GM19035 (cell line): ENCODE data around the gene UNC13A.

ENCODE experiments used
- ATAC-seq: cut with Tn5 transposase; IDR thresholded peaks from one replicate; pipeline ENCODE4 v1.9.1; 2021; ENCODE audit not compliant: unreplicated experiment

Gene UNC13A

GRCh38 chr19:17629760-17630159 is 58.4 kb downstream of the UNC13A start:
- ATAC-seq = no peak

DNA sequence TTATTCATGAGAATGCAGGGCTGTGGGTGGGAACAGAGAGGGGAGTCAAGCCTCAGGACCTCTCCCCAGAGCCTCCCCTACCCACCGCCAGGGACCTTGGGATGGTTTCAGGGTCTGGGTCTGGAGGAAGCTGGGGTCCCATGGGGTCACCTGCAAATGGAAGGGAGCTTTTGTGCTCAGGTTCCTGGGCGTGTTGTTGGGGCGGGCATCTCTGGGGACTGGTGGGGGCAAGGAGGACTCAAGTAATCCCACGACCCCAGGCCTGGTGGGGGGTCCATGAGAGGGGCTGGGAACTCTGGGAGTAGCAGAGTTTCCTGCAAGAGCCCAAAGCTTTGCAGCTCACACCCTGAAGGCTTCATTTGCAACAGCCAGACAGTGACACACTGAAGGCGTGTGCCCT is 60.2 kb downstream of the UNC13A start:
- no peak for ATAC-seq

- ATAC-seq = no peak
Observed at GRCh38 chr19:17627161-17627560, 61.0 kb downstream of the UNC13A start.

DNA sequence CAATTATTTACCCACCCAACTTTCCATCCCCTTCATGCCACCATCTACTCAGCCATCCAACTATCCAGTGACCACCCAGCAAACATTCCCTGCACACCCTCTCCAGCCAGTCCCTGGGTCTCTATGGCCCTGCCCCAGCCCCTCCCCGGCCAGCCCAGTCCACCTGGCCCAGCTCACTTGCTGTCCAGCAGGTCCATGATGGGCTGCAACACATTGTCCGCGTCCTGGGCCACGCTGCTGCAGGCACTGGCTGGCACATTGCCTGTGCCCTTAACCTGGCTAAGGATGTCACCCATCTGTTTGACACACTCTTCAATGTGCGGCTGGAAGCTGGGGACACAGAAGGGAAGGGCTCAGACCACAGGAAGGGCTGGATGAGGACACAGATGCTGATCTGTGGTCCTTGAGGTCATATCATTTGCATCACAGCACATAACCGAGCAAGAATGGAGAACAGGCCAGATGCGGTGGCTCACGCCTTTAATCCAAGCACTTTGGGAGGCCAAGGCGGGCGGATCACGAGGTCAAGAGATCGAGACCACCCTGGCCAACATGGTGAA is 61.6 kb downstream of the UNC13A start:
- no peak for ATAC-seq

DNA sequence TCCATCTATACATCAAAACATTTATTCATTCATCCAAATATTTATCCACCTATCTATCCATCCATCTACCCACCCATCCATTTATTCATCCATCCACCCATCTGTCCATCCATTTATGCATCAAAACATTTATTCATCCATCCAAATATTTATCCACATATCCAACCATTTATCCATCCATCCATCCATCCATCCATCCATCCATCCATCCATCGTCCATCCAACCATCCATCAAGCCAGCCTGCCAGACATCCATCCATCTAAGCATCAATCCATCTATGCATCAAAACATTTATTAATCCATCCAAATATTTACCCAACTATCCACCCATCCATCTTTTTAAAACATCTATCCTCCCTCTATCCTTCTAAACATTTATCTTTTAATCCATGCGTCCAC is 62.2 kb downstream of the UNC13A start:
- ATAC-seq = no peak

GRCh38 chr19:17625043-17625442 is 63.1 kb downstream of the UNC13A start:
- ATAC-seq = no peak

GRCh38 chr19:17624314-17624991 is 63.7 kb downstream of the UNC13A start:
- ATAC-seq = no peak

GRCh38 chr19:17623224-17623935 is 64.8 kb downstream of the UNC13A start:
- ATAC-seq = no peak

DNA sequence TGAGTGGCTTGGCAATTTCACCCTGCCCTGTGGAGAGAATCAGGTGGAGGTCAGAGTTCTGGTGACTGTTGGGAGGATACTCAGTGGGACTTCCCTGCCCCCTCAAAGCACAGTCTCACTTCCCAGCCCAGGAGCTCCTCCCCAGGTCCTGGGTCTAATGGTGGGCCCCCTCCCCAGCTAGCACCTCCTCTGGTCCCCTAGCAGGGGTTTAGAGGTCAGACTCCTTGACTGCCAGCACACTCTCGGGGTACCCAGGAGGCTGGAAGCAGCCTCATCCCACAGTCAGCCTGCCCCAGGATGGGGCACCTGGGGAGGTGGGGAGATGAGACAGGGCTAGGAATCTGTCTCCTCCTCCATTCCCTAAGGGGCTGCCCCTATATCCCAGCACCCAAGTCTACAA is 67.5 kb downstream of the UNC13A start:
- ATAC-seq = no peak

- no peak for ATAC-seq
Observed at GRCh38 chr19:17618936-17619335, 69.2 kb downstream of the UNC13A start.

GRCh38 chr19:17618281-17618903 is 69.8 kb downstream of the UNC13A start:
- ATAC-seq = no peak

GRCh38 chr19:17617807-17618192 is 70.4 kb downstream of the UNC13A start:
- ATAC-seq = no peak

GRCh38 chr19:17616961-17617806 is 71.0 kb downstream of the UNC13A start:
- ATAC-seq = no peak

GRCh38 chr19:17616686-17616960 is 71.5 kb downstream of the UNC13A start:
- no peak for ATAC-seq

- no peak for ATAC-seq
Observed at GRCh38 chr19:17615889-17616685, 72.1 kb downstream of the UNC13A start.

GRCh38 chr19:17614476-17614875 is 73.7 kb downstream of the UNC13A start:
- no peak for ATAC-seq

- no peak for ATAC-seq
Observed at GRCh38 chr19:17611462-17612244, 76.5 kb downstream of the UNC13A start.

DNA sequence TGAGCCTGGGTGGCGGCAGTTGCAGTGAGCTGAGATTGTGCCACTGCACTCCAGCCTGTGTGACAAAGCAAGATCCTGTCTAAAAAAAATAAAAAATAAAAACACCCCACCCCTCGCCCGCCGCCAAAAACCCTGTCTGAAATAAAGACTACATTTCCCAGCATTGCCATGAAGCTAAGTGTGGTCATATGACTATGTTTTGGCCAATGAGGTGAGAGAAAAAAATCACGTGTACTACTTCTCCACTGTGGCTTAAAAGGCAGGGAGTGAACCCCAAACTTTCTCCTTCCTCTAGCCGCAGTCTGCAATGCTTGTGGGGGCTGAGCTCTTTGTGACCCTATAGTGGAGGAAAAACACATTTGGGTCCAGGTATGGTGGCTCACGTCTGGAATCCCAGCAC is 77.8 kb downstream of the UNC13A start:
- ATAC-seq = no peak

DNA sequence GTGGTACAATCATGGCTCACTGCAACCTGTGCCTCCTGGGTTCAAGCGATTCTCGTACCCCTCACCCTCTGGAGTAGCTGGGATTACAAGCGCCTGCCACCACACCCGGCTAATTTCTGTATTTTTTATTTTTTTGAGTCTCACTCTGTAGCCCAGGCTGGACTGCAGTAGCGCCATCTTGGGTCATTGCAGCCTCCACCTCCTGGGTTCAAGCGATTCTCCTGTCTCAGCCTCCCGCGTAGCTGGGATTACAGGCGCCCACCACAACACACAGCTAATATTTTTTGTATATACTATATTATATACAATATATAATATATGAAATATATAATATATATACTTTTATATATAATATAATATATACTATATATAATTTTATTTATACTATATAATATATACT is 80.2 kb downstream of the UNC13A start:
- ATAC-seq = no peak
